ENCODE data around the gene GRB2. TPM values are rescaled to one million over a fixed set of nuclear protein-coding genes. Genes with fewer than 3 reads are reported as not detected.

GRB2 gene
- total RNA-seq, 1 donor from 2014 or later = 74.6 TPM

DNA sequence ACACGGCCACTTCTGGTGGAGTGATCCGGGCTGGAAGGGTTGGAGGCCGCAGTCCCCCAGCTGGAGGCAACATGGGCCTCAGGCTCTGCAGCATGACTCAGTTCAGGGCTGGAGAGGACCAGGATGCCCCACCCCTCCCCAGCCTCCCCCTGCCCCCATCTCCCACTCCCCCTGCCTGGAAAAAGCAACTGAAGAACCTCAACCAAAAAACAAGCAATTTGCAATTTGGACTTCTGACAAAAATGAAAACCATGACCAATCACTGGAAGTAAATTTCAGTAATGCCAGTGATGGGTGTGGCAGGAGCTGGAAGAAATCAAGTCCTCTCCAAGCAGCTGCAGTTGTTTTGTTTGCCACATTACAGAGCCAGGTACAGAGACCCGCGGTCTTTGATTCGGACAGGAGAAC, 127.8 kb downstream of the GRB2 start:
- H3K27ac ChIP-seq (ENCODE audit: low read depth, low read length) = no peak overlapping the region
- H3K4me3 ChIP-seq (ENCODE audit: low read length in 3 of 3) = no peak overlapping the region
- no peak overlapping the region for H3K9ac ChIP-seq (ENCODE audit: low read depth in 1 of 3, low read length in 3 of 3)
- H3K36me3 ChIP-seq (ENCODE audit: control insufficient read depth in 3 of 3, insufficient read depth in 3 of 3, low read length in 3 of 3) = peaks cover 20 to 25% (median 21%) of the 10 kb centered on the region in 3 donors
- no peaks in the 10 kb centered on the region for H3K27me3 ChIP-seq (ENCODE audit: control insufficient read depth in 3 of 3, insufficient read depth in 3 of 3, low read length in 3 of 3)
- no peaks in the 10 kb centered on the region for H3K9me3 ChIP-seq (ENCODE audit: control insufficient read depth in 3 of 3, low read length in 3 of 3)
- H3K4me1 ChIP-seq (ENCODE audit: control insufficient read depth in 3 of 3, insufficient read depth in 3 of 3, low read length in 3 of 3) = peaks cover under 1 to 4% (median 2%) of the 10 kb centered on the region in 3 donors

GRCh38 chr17:75273977-75274708, 131.3 kb downstream of the GRB2 start:
- no peaks in the 10 kb centered on the region for H3K27me3 ChIP-seq (ENCODE audit: control insufficient read depth in 3 of 3, insufficient read depth in 3 of 3, low read length in 3 of 3)
- no peaks in the 10 kb centered on the region for H3K9me3 ChIP-seq (ENCODE audit: control insufficient read depth in 3 of 3, low read length in 3 of 3)
- H3K27ac ChIP-seq (ENCODE audit: low read depth, low read length) = no peak overlapping the region
- peaks cover 15 to 18% (median 15%) of the 10 kb centered on the region in 3 donors for H3K36me3 ChIP-seq (ENCODE audit: control insufficient read depth in 3 of 3, insufficient read depth in 3 of 3, low read length in 3 of 3)
- no peak overlapping the region for H3K9ac ChIP-seq (ENCODE audit: low read depth in 1 of 3, low read length in 3 of 3)
- H3K4me1 ChIP-seq (ENCODE audit: control insufficient read depth in 3 of 3, insufficient read depth in 3 of 3, low read length in 3 of 3) = peaks cover 20 to 26% (median 22%) of the 10 kb centered on the region in 3 donors
- H3K4me3 ChIP-seq (ENCODE audit: low read length in 3 of 3) = no peak overlapping the region

DNA sequence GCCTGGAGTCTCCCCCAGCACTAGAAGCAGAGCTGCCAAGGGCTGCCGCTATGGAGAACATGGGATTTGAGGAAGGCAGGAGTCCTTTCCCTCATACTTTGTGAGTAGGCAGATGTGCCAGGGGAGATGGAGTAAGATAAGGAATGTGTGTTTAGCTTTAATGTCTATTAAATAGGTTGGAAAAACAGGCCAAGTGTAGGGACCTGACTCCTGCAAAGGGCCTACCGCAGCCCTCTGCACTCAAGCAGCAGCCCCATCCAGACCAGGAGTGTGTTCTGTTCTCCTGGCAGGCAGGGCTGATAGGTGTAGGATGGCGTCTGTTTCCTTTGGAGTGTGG, 132.7 kb downstream of the GRB2 start:
- Histone ChIP-seq H3K9me3 (ENCODE audit: control insufficient read depth in 3 of 3, low read length in 3 of 3) (no peaks in the 10 kb centered on the region), H3K4me1 (ENCODE audit: control insufficient read depth in 3 of 3, insufficient read depth in 3 of 3, low read length in 3 of 3) (peaks cover 21 to 29% (median 25%) of the 10 kb centered on the region in 3 donors), H3K27ac (ENCODE audit: low read depth, low read length) (no peak overlapping the region), H3K36me3 (ENCODE audit: control insufficient read depth in 3 of 3, insufficient read depth in 3 of 3, low read length in 3 of 3) (peaks cover 15 to 17% (median 15%) of the 10 kb centered on the region in 3 donors), H3K4me3 (ENCODE audit: low read length in 3 of 3) (no peak overlapping the region), H3K27me3 (ENCODE audit: control insufficient read depth in 3 of 3, insufficient read depth in 3 of 3, low read length in 3 of 3) (no peaks in the 10 kb centered on the region), H3K9ac (ENCODE audit: low read depth in 1 of 3, low read length in 3 of 3) (peak overlapping the region in 1 of 3 donors; percentile 95)

GRCh38 chr17:75271955-75272847, 133.3 kb downstream of the GRB2 start:
- peak overlapping the region; percentile 54 for H3K27ac ChIP-seq (ENCODE audit: low read depth, low read length)
- peak overlapping the region; percentile 70 to 87 (median 72) for H3K4me3 ChIP-seq (ENCODE audit: low read length in 3 of 3)
- peak overlapping the region; percentile 74 to 95 (median 84) for H3K9ac ChIP-seq (ENCODE audit: low read depth in 1 of 3, low read length in 3 of 3)
- H3K36me3 ChIP-seq (ENCODE audit: control insufficient read depth in 3 of 3, insufficient read depth in 3 of 3, low read length in 3 of 3) = peaks cover 14 to 17% (median 16%) of the 10 kb centered on the region in 3 donors
- peaks cover 28 to 35% (median 31%) of the 10 kb centered on the region in 3 donors for H3K4me1 ChIP-seq (ENCODE audit: control insufficient read depth in 3 of 3, insufficient read depth in 3 of 3, low read length in 3 of 3)
- H3K9me3 ChIP-seq (ENCODE audit: control insufficient read depth in 3 of 3, low read length in 3 of 3) = no peaks in the 10 kb centered on the region
- no peaks in the 10 kb centered on the region for H3K27me3 ChIP-seq (ENCODE audit: control insufficient read depth in 3 of 3, insufficient read depth in 3 of 3, low read length in 3 of 3)

DNA sequence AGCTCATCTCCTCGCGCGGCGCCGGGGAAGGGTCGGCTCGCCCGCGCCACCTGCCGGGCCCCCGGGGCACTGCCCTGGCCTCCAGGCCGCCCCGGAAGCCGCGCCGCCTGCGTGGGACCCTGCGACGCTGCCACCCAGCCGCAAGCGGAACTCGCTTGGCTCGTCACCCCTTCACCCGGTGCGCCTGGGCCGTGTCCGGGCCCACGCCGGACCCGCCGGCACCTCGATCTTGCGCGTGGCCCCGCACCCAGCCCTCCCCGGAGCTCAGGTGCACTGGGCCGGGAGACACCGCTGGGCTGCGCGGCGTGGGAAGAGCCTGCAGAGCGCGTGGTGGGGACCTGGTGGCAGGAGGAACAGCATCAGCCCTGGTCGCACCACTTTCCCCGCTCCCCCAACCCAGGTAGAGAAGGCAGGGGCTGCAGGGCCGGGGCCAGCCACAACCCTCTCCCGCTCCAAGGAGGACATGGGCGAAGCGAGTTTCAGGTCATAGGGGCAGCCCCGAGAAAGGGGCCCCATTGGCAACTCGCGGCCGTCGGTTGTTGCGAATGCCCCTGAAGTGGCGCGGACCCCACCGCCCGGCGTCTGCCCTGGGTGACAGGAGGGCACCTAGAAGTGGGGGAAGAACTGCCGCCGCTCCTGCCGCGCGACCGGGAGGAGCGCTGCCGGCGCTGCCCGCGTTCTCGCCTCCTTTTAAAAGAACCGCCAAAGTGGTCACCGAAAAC, 134.1 kb downstream of the GRB2 start:
- H3K36me3 ChIP-seq (ENCODE audit: control insufficient read depth in 3 of 3, insufficient read depth in 3 of 3, low read length in 3 of 3) = peaks cover 19 to 22% (median 20%) of the 10 kb centered on the region in 3 donors
- no peaks in the 10 kb centered on the region for H3K9me3 ChIP-seq (ENCODE audit: control insufficient read depth in 3 of 3, low read length in 3 of 3)
- peak overlapping the region; percentile 74 to 95 (median 84) for H3K9ac ChIP-seq (ENCODE audit: low read depth in 1 of 3, low read length in 3 of 3)
- H3K27me3 ChIP-seq (ENCODE audit: control insufficient read depth in 3 of 3, insufficient read depth in 3 of 3, low read length in 3 of 3) = no peaks in the 10 kb centered on the region
- H3K4me1 ChIP-seq (ENCODE audit: control insufficient read depth in 3 of 3, insufficient read depth in 3 of 3, low read length in 3 of 3) = peaks cover 36 to 43% (median 39%) of the 10 kb centered on the region in 3 donors
- H3K4me3 ChIP-seq (ENCODE audit: low read length in 3 of 3) = peak overlapping the region; percentile 70 to 87 (median 72)
- H3K27ac ChIP-seq (ENCODE audit: low read depth, low read length) = peak overlapping the region; percentile 54

DNA sequence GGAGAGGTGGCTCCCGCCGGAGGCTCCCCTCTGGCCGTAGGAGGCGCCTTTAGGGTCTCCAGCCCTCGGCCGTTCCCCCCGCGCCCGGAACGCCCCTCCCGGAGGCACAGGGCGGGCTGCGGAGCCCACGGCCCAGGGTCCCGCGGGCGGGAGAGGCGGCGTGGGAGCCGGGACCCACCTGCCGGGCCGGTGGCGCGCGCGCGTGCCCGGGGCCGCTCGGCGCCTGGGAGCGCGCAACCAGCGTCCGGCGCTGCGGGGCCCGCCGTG, 134.6 kb downstream of the GRB2 start, which contains the start of gene MIF4GD:
TSS of gene MIF4GD (minus strand) at position 266 of the 267 bp plus-strand sequence. CDS start 1,036 bp downstream, outside the sequence.
- Histone ChIP-seq H3K4me3 (ENCODE audit: low read length in 3 of 3) (peak within 1 kb of the TSS; percentile 83 to 91 (median 88)), H3K4me1 (ENCODE audit: control insufficient read depth in 3 of 3, insufficient read depth in 3 of 3, low read length in 3 of 3) (peaks cover 36 to 46% (median 40%) of the 10 kb centered on the region in 3 donors)

DNA sequence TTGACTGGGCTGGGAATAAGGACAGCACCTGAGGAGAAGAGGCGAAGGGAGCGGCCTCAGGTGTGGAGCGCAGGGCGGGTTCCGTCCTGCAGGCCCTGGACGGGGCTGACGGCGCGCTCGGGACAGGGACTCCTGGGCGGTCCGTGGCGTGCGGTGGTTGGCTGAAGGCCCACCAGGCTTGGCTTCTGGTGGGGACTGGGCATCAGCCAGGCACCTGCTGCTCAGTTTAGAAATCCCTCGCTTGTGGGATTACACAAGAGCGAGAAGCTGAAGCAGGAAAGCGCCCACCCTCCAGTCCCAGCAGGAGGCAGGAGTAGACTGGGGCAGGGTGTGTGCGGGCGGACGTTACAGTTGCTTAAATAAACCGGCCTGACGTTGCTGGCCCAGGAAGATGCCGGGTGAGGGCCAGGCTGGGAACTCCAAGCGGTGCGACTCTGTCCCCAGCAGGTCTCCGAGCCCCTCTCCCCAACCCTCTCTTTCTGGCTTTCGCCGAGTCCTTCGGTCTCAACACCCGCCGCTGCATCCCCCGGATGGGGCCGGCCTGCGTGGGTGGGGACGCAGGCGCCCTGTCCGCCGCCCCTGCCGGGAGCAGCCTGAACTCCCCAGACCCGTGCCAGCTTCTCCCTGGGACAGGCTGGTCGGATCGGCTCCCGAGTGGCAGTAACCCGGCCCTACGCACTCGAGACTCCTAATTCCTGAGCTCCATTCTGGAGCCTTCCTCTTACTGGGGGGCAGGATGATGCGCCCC, 135.1 kb downstream of the GRB2 start:
- Histone ChIP-seq H3K9me3 (ENCODE audit: control insufficient read depth in 3 of 3, low read length in 3 of 3) (no peaks in the 10 kb centered on the region), H3K27ac (ENCODE audit: low read depth, low read length) (peak overlapping the region; percentile 94), H3K4me3 (ENCODE audit: low read length in 3 of 3) (peak overlapping the region; percentile 83 to 91 (median 88)), H3K36me3 (ENCODE audit: control insufficient read depth in 3 of 3, insufficient read depth in 3 of 3, low read length in 3 of 3) (peaks cover 27 to 30% (median 30%) of the 10 kb centered on the region in 3 donors), H3K27me3 (ENCODE audit: control insufficient read depth in 3 of 3, insufficient read depth in 3 of 3, low read length in 3 of 3) (no peaks in the 10 kb centered on the region), H3K4me1 (ENCODE audit: control insufficient read depth in 3 of 3, insufficient read depth in 3 of 3, low read length in 3 of 3) (peaks cover 36 to 46% (median 40%) of the 10 kb centered on the region in 3 donors), H3K9ac (ENCODE audit: low read depth in 1 of 3, low read length in 3 of 3) (peak overlapping the region; percentile 95)

More for the DNA sequence above, 134.6 kb downstream of the GRB2 start, which contains the start of gene MIF4GD:
- Histone ChIP-seq H3K27me3 (ENCODE audit: control insufficient read depth in 3 of 3, insufficient read depth in 3 of 3, low read length in 3 of 3) (no peaks in the 10 kb centered on the region), H3K36me3 (ENCODE audit: control insufficient read depth in 3 of 3, insufficient read depth in 3 of 3, low read length in 3 of 3) (peaks cover 24 to 26% (median 25%) of the 10 kb centered on the region in 3 donors), H3K9me3 (ENCODE audit: control insufficient read depth in 3 of 3, low read length in 3 of 3) (no peaks in the 10 kb centered on the region), H3K9ac (ENCODE audit: low read depth in 1 of 3, low read length in 3 of 3) (peak within 1 kb of the TSS; percentile 95), H3K27ac (ENCODE audit: low read depth, low read length) (peak within 1 kb of the TSS; percentile 94)

GRCh38 chr17:75269844-75270217, 135.6 kb downstream of the GRB2 start:
- Histone ChIP-seq H3K4me1 (ENCODE audit: control insufficient read depth in 3 of 3, insufficient read depth in 3 of 3, low read length in 3 of 3) (peaks cover 36 to 46% (median 40%) of the 10 kb centered on the region in 3 donors), H3K36me3 (ENCODE audit: control insufficient read depth in 3 of 3, insufficient read depth in 3 of 3, low read length in 3 of 3) (peaks cover 28 to 32% (median 30%) of the 10 kb centered on the region in 3 donors), H3K27ac (ENCODE audit: low read depth, low read length) (peak overlapping the region; percentile 94), H3K9me3 (ENCODE audit: control insufficient read depth in 3 of 3, low read length in 3 of 3) (no peaks in the 10 kb centered on the region), H3K4me3 (ENCODE audit: low read length in 3 of 3) (peak overlapping the region; percentile 83 to 91 (median 88)), H3K9ac (ENCODE audit: low read depth in 1 of 3, low read length in 3 of 3) (peak overlapping the region; percentile 95), H3K27me3 (ENCODE audit: control insufficient read depth in 3 of 3, insufficient read depth in 3 of 3, low read length in 3 of 3) (no peaks in the 10 kb centered on the region)
